Endothelial cell of umbilical vein (primary cell): ENCODE data around the gene LGALS7. TPM values are rescaled to one million over a fixed set of nuclear protein-coding genes. Genes with fewer than 3 reads are reported as not detected.

Source experiments
- BruUV-seq: library from RNA; stranded (reverse); fragments of 400-500 nt; replicated peaks from 2 replicates; lab custom pipeline; 2021; lab: Mats Ljungman, UMichigan
- CTCF ChIA-PET: fragments of 300-600, 350-600 bp; sonication (Branson Sonifier 250); formaldehyde crosslinking; loops from one replicate; lab custom pipeline; 2021; ENCODE audit warnings: antibody characterized with exemption, inconsistent platforms; lab: Charles Lee
- POLR2A ChIA-PET: fragments of 300-600, 350-600 bp; sonication (Branson Sonifier 250); formaldehyde crosslinking; loops from one replicate; lab custom pipeline; 2021; ENCODE audit warnings: antibody characterized with exemption, inconsistent platforms; lab: Charles Lee
- DNase-seq: peaks from one replicate; pipeline ENCODE4 v3.0.0-alpha.2; 2011; ENCODE audit warnings: low read depth, low spot score
- FAIRE-seq: peaks from 2 replicates; lab custom pipeline; 2011; peaks lifted over from hg19 to GRCh38; lab: Jason Lieb, UNC
- H2AFZ ChIP-seq: 2 replicates; pipeline ENCODE4 v1.6.0; 2012; ENCODE audit warnings: low read depth, low read length, control low read depth, inconsistent platforms
- H3K27ac ChIP-seq: 2 replicates; pipeline ENCODE4 v1.5.1; 2011; ENCODE audit warnings: low read depth, mild to moderate bottlenecking, control low read depth, low read length, moderate library complexity; ENCODE audit not compliant: insufficient read depth
- H3K27me3 ChIP-seq, 2 experiments: 2 replicates each; pipeline versions ENCODE4 v1.6.0 to v1.6.1; 2011; ENCODE audit warnings: low read length in 2 of 2, mixed read lengths in 1 of 2; ENCODE audit not compliant: control insufficient read depth in 2 of 2, insufficient read depth in 2 of 2
- H3K36me3 ChIP-seq, 2 experiments: 2 replicates in 1 of 2; 3 replicates in 1 of 2; pipeline ENCODE4 v1.5.1; 2011; ENCODE audit warnings: low read length in 2 of 2, mild to moderate bottlenecking in 1 of 2, moderate library complexity in 1 of 2; ENCODE audit not compliant: control insufficient read depth in 2 of 2, insufficient read depth in 2 of 2; ENCODE audit errors: extremely low read depth in 1 of 2
- H3K4me1 ChIP-seq: 3 replicates; pipeline ENCODE4 v1.5.1; 2011; ENCODE audit warnings: mild to moderate bottlenecking, low read length; ENCODE audit not compliant: control insufficient read depth, insufficient read depth; ENCODE audit errors: extremely low read depth
- H3K4me2 ChIP-seq: 2 replicates; pipeline ENCODE4 v1.6.1; 2011; ENCODE audit warnings: low read length, control low read depth, mixed read lengths; ENCODE audit not compliant: insufficient read depth
- H3K4me3 ChIP-seq, 3 experiments: fragments of 200-600 bp in 1 of 3; sonication (generic), shearing (Covaris generic) in 1 of 3; replicated peaks in 1 of 3; 2 replicates each; pipeline ENCODE4 v1.5.1; 2011 to 2016; ENCODE audit warnings: control low read depth in 3 of 3, low read length in 3 of 3, mild to moderate bottlenecking in 2 of 3, inconsistent platforms in 1 of 3, low read depth in 1 of 3, moderate library complexity in 1 of 3; ENCODE audit not compliant: insufficient read depth in 1 of 3
- H3K79me2 ChIP-seq: 2 replicates; pipeline ENCODE4 v1.6.0; 2012; ENCODE audit warnings: low read length, inconsistent platforms; ENCODE audit not compliant: control insufficient read depth, insufficient read depth
- H3K9ac ChIP-seq: replicated peaks from 2 replicates; pipeline ENCODE3; 2011; ENCODE audit warnings: low read length, control low read depth; ENCODE audit not compliant: insufficient read depth; ENCODE audit errors: extremely low read depth
- H3K9me1 ChIP-seq: replicated peaks from 3 replicates; pipeline ENCODE4 v1.6.0; 2011; ENCODE audit warnings: mild to moderate bottlenecking, low read length; ENCODE audit not compliant: control insufficient read depth, insufficient read depth; ENCODE audit errors: extremely low read depth
- H3K9me3 ChIP-seq: replicated peaks from 2 replicates; pipeline ENCODE4 v1.5.1; 2012; ENCODE audit warnings: low read length, inconsistent platforms; ENCODE audit not compliant: control insufficient read depth, insufficient read depth
- H4K20me1 ChIP-seq: replicated peaks from 2 replicates; pipeline ENCODE3; 2011; ENCODE audit warnings: mild to moderate bottlenecking, low read length; ENCODE audit not compliant: control insufficient read depth, insufficient read depth; ENCODE audit errors: extremely low read depth
- EZH2 ChIP-seq: IDR thresholded peaks from 2 replicates; pipeline ENCODE4 v1.6.1; 2012; ENCODE audit warnings: borderline replicate concordance, low read depth, mild to moderate bottlenecking, moderate library complexity, low read length, inconsistent platforms; ENCODE audit not compliant: severe bottlenecking
- FOS ChIP-seq: IDR thresholded peaks from 2 replicates; pipeline ENCODE4 v1.6.1; 2011; ENCODE audit warnings: mild to moderate bottlenecking, low read length, moderate library complexity, borderline replicate concordance; ENCODE audit not compliant: insufficient read depth
- GATA2 ChIP-seq: IDR thresholded peaks from 2 replicates; pipeline ENCODE4 v1.7.0; 2011; ENCODE audit warnings: low read depth, mild to moderate bottlenecking, moderate library complexity, mixed read lengths, low read length; ENCODE audit not compliant: insufficient read length, insufficient read depth
- JUN ChIP-seq: IDR thresholded peaks from 2 replicates; pipeline ENCODE4 v1.6.1; 2011; ENCODE audit warnings: borderline replicate concordance, low read depth; ENCODE audit not compliant: insufficient read length, insufficient read depth
- MYC ChIP-seq: IDR thresholded peaks from one replicate; pipeline ENCODE4 v1.6.1; 2011; ENCODE audit warnings: mild to moderate bottlenecking, low read depth, low read length
- POLR2A ChIP-seq: IDR thresholded peaks from 2 replicates; pipeline ENCODE4 v1.6.1; 2012; ENCODE audit warnings: low read depth, mild to moderate bottlenecking, control low read depth, low read length
- POLR2AphosphoS5 ChIP-seq: IDR thresholded peaks from 2 replicates; pipeline ENCODE4 v1.6.1; 2012; ENCODE audit warnings: low read depth, mild to moderate bottlenecking, control low read depth, low read length, moderate library complexity; ENCODE audit not compliant: insufficient read depth
- dilution Hi-C: fragments of 300-500 bp; cut with MboI; formaldehyde crosslinking; loops from one replicate; pipeline ENCODE4 v1.15.0; 2019; ENCODE audit warnings: low sequenced_read_pairs; ENCODE audit not compliant: extremely low pct_ligation_motif_present
- intact Hi-C: fragments of 100-400 bp; cut with micrococcal nuclease; formaldehyde crosslinking; loops from one replicate; pipeline ENCODE4 v1.10.0; 2022
- polyA plus RNA-seq, 4 experiments: library from polyadenylated mRNA; depleted of rRNA in 3 of 4; stranded (reverse) in 3 of 4; unstranded in 1 of 4; fragments of >200 nt; gene quantifications; 2 replicates each; pipeline versions ENCODE4 v1.2.1 to v1.2.3, GENCODE V29; 2011 to 2012; ENCODE audit warnings: missing spikeins in 1 of 4
- total RNA-seq: library from RNA; stranded (reverse); gene quantifications from 2 replicates; pipeline ENCODE4 v1.2.3, GENCODE V29; 2021
- TF ChIP-seq, protein P1 (sequence below): IDR thresholded peaks from 2 replicates; pipeline ENCODE4 v1.6.1; 2011; ENCODE audit not compliant: insufficient read depth, insufficient read length
- TF ChIP-seq, protein P2 (sequence below), 2 donors: IDR thresholded peaks; 1 replicate in 1 of 2; 2 replicates in 1 of 2; pipeline ENCODE4 v1.5.1; 2011; ENCODE audit warnings: low read length in 2 of 2, mild to moderate bottlenecking in 2 of 2, moderate library complexity in 2 of 2, control low read depth in 1 of 2, inconsistent platforms in 1 of 2, low read depth in 1 of 2; ENCODE audit not compliant: insufficient read depth in 1 of 2; ENCODE audit errors: extremely low read depth in 1 of 2

The LGALS7 gene
- total and polyA plus RNA-seq, 2 donors (not counting 3 experiments of a cell fraction or from before 2014, with no cell fraction given) = not detected

DNA sequence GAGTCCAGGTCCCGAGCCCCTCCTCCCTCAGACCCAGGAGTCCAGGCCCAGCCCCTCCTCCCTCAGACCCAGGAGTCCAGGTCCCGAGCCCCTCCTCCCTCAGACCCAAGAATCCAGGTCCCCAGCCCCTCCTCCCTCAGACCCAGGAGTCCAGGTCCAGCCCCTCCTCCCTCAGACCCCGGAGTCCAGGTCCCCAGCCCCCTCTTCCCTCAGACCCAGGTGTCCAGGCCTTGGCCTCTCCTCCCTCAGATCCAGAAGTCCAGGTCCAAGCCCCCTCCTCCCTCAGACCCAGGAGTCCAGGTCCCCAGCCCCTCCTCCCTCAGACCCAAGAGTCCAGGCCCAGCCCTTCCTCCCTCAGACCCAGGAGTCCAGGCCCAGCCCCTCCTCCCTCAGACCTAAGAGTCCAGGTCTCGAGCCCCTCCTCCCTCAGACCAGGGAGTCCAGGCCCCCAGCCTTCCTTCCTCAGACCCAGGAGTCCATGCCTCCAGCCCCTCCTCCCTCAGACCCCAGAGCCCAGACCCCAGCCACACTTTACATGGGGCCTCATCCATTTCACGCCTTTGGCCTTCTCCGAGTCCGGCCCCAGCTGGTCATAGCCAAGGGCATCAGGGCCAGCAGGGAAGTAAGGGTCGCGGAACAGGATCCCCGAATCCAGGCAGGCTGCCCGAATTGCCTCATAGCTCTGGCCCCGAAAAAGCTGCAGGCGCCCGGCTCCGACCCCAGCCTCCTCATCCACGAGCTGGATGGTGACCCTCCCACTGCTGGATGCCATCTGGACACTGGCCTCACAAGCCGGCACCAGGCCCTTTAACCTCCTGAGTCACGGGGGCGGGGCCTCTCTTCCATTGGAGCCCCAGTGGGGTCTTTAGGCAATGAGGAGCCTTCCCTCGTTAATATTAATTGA is 29.7 kb downstream of the LGALS7 start:
- H2AFZ ChIP-seq = no peak overlapping the region
- no peaks in the 10 kb centered on the region for H4K20me1 ChIP-seq
- no peak overlapping the region for H3K4me3 ChIP-seq
- no peaks in the 10 kb centered on the region for H3K36me3 ChIP-seq
- H3K9ac ChIP-seq = no peak overlapping the region
- no peaks in the 10 kb centered on the region for H3K79me2 ChIP-seq
- H3K27me3 ChIP-seq = no peaks in the 10 kb centered on the region
- dilution Hi-C loops = no loop called here
- no peak overlapping the region for H3K27ac ChIP-seq
- DNase-seq (no peak), FAIRE-seq (no peak)
- ChIA-PET POLR2A (interaction anchor here (0.7 kb wide), 2 partner anchors 124 to 133 kb away, joined by 6 to 7 read pairs; no protein-coding TSS in a partner anchor), CTCF (interaction anchor here (1.6 kb wide), 1 partner anchor 109 kb away, joined by 4 read pairs; no protein-coding TSS in a partner anchor)
- TF ChIP-seq POLR2A (no peak), JUN (no peak), EZH2 (no peak)
- TF ChIP-seq, protein P1, sequence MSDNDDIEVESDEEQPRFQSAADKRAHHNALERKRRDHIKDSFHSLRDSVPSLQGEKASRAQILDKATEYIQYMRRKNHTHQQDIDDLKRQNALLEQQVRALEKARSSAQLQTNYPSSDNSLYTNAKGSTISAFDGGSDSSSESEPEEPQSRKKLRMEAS = no peak
- no peaks in the 10 kb centered on the region for H3K9me1 ChIP-seq
- intact Hi-C loops = no loop called here
- no peaks in the 10 kb centered on the region for H3K9me3 ChIP-seq
- H3K4me1 ChIP-seq = no peaks in the 10 kb centered on the region
- H3K4me2 ChIP-seq = no peak overlapping the region
- BruUV-seq = no TSS peak

- dilution Hi-C loops (no loop called here), intact Hi-C loops (no loop called here)
- H3K79me2 ChIP-seq = no peaks in the 10 kb centered on the region
- H3K9me1 ChIP-seq = no peaks in the 10 kb centered on the region
- H3K9ac ChIP-seq = no peak overlapping the region
- FAIRE-seq (no peak), DNase-seq (no peak)
- H3K4me3 ChIP-seq = no peak overlapping the region
- TF ChIP-seq MYC (no peak), POLR2AphosphoS5 (no peak), JUN (no peak), POLR2A (no peak), EZH2 (no peak), GATA2 (no peak), FOS (no peak)
- TF ChIP-seq, protein P2, sequence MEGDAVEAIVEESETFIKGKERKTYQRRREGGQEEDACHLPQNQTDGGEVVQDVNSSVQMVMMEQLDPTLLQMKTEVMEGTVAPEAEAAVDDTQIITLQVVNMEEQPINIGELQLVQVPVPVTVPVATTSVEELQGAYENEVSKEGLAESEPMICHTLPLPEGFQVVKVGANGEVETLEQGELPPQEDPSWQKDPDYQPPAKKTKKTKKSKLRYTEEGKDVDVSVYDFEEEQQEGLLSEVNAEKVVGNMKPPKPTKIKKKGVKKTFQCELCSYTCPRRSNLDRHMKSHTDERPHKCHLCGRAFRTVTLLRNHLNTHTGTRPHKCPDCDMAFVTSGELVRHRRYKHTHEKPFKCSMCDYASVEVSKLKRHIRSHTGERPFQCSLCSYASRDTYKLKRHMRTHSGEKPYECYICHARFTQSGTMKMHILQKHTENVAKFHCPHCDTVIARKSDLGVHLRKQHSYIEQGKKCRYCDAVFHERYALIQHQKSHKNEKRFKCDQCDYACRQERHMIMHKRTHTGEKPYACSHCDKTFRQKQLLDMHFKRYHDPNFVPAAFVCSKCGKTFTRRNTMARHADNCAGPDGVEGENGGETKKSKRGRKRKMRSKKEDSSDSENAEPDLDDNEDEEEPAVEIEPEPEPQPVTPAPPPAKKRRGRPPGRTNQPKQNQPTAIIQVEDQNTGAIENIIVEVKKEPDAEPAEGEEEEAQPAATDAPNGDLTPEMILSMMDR (IDR thresholded peaks at IDR 0.05; ENCODE audit: extremely low read depth in 1 of 2, insufficient read depth in 1 of 2, low read depth in 1 of 2, low read length in 2 of 2) = no peak
- TF ChIP-seq, protein P1 = no peak
- ChIA-PET POLR2A (interaction anchor here (0.7 kb wide), 2 partner anchors 123 to 134 kb away, joined by 6 to 7 read pairs; no protein-coding TSS in a partner anchor), CTCF (interaction anchor here (1.4 kb wide), 1 partner anchor 23 kb away, joined by 4 read pairs; no protein-coding TSS in a partner anchor)
- BruUV-seq = no TSS peak
- H3K9me3 ChIP-seq = no peaks in the 10 kb centered on the region
- H3K4me2 ChIP-seq = no peak overlapping the region
- H3K27me3 ChIP-seq = no peaks in the 10 kb centered on the region
- H3K27ac ChIP-seq = no peak overlapping the region
- H4K20me1 ChIP-seq = no peaks in the 10 kb centered on the region
- no peak overlapping the region for H2AFZ ChIP-seq
- no peaks in the 10 kb centered on the region for H3K36me3 ChIP-seq
- H3K4me1 ChIP-seq = no peaks in the 10 kb centered on the region
These were observed 30.4 kb downstream of the LGALS7 start for GRCh38 chr19:38742906-38743305.
